ENCODE results near the gene TMC2.
"Not testable (repeated sequence)": the region's sequence is repeated elsewhere in the genome, so short reads cannot be mapped to it uniquely, and the experiment has no call there.

TMC2 gene

GRCh38 chr20:2524709-2525506 lies 11.5 kb upstream of the TMC2 start:
- peak; percentile 20 for TF ChIP-seq CTCF (IDR thresholded peaks at IDR 0.05)
- Mint-ChIP-seq H3K4me1 (peaks cover 19% of the 10 kb centered on the region), H3K4me3 (peak overlapping the region; percentile 90), H3K27me3 (ENCODE audit: low read depth, poor library complexity) (peaks cover 87% of the 10 kb centered on the region), H3K36me3 (ENCODE audit: low read depth) (no peaks in the 10 kb centered on the region), H3K27ac (no peak overlapping the region), H3K9me3 (no peaks in the 10 kb centered on the region)
- DNase-seq = peak; percentile 61

- not testable (repeated sequence) for H3K27ac Mint-ChIP-seq; H3K36me3 Mint-ChIP-seq (ENCODE audit: low read depth); H3K9me3 Mint-ChIP-seq; DNase-seq
- Mint-ChIP-seq H3K4me3 (peak overlapping the region; percentile 32), H3K4me1 (peaks cover 21% of the 10 kb centered on the region), H3K27me3 (ENCODE audit: low read depth, poor library complexity) (peaks cover 81% of the 10 kb centered on the region)
Measured at GRCh38 chr20:2526218-2526583, 10.2 kb upstream of the TMC2 start.

DNA sequence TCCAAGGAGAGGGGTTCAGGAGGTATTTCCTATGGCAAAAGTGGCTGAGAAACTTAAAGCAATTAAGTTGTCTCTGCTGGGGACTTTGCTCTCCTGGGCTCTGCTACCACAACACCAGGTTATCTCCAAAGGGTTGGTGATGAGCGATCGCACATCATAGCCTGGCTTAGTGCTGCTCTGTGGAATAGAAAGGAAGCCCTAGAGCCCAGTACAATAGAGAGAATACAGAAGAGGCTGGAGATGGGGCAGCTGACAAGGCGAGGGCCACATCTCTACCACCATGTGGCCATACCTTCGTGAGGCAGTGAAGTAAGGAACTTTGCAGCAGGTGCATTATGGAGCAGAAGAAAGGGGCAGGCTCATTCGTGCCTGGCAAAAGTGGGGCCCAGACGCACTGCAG lies 8.6 kb upstream of the TMC2 start:
- DNase-seq = no peak
- H3K27ac Mint-ChIP-seq = no peak overlapping the region
- peaks cover 21% of the 10 kb centered on the region for H3K4me1 Mint-ChIP-seq
- no peak for TF ChIP-seq CTCF (IDR thresholded peaks at IDR 0.05)
- H3K4me3 Mint-ChIP-seq = no peak overlapping the region
- H3K36me3 Mint-ChIP-seq (ENCODE audit: low read depth) = no peaks in the 10 kb centered on the region
- no peaks in the 10 kb centered on the region for H3K9me3 Mint-ChIP-seq
- H3K27me3 Mint-ChIP-seq (ENCODE audit: low read depth, poor library complexity) = peaks cover 80% of the 10 kb centered on the region

DNA sequence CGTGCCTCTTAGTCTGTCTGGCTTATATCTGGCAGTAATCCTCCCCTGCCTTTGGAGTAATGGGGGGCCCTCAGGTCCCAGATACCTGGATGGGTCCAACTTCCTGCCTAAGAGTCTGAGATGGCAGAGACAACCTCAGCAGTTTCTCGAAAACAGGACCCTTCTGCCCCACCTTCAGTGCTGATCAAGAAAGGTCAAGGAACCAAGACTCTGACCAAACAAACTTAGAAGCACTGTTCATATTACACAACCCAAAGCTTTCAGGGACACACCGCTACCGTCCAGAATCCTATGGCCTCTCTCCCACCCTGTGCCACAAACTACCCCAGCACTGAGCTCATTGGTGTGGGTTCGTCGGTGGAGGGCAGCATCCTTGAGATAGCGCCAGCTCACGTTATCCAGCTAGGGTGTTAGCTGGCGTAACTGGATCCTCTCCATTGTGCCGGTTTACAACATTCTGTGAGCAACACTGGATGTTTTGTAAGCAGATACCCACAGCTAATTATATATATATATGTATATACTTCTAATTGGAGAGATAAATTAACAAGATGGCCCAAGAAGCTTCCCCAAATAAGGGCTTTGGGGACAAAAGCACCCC lies 7.6 kb upstream of the TMC2 start:
- no peaks in the 10 kb centered on the region for H3K36me3 Mint-ChIP-seq (ENCODE audit: low read depth)
- DNase-seq = no peak
- H3K4me1 Mint-ChIP-seq = peaks cover 28% of the 10 kb centered on the region
- no peaks in the 10 kb centered on the region for H3K9me3 Mint-ChIP-seq
- peaks cover 80% of the 10 kb centered on the region for H3K27me3 Mint-ChIP-seq (ENCODE audit: low read depth, poor library complexity)
- no peak overlapping the region for H3K27ac Mint-ChIP-seq
- TF ChIP-seq CTCF (IDR thresholded peaks at IDR 0.05) = no peak
- no peak overlapping the region for H3K4me3 Mint-ChIP-seq

DNA sequence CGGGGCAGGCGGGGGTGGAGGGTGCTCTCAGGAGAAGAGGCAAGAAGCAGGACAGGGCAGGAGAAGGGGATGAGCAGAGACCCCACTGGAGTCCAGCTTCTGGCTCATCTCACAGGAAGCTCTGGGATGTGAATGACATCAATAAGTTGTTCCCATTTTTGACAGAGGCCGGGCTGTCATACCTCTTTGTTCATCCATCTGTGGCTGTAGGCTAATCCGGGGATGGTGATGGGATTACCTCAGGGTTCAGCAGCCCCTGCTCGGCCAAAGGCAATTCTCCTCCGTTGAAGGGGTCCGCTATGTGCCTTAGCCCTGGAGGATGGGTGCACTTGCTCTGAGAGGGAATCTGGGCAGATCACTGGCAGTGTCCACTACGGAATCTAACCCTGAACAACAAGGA lies 3.3 kb upstream of the TMC2 start:
- TF ChIP-seq CTCF (IDR thresholded peaks at IDR 0.05) = no peak
- no peak overlapping the region for H3K27ac Mint-ChIP-seq
- peaks cover 64% of the 10 kb centered on the region for H3K4me1 Mint-ChIP-seq
- H3K9me3 Mint-ChIP-seq = no peaks in the 10 kb centered on the region
- H3K36me3 Mint-ChIP-seq (ENCODE audit: low read depth) = no peaks in the 10 kb centered on the region
- peaks cover 54% of the 10 kb centered on the region for H3K27me3 Mint-ChIP-seq (ENCODE audit: low read depth, poor library complexity)
- H3K4me3 Mint-ChIP-seq = no peak overlapping the region
- no peak for DNase-seq

GRCh38 chr20:2535711-2536559 lies 438 bp upstream of the TMC2 start:
- Mint-ChIP-seq H3K27ac (no peak overlapping the region), H3K4me3 (peak overlapping the region; percentile 2), H3K4me1 (peaks cover 69% of the 10 kb centered on the region), H3K36me3 (ENCODE audit: low read depth) (no peaks in the 10 kb centered on the region), H3K27me3 (ENCODE audit: low read depth, poor library complexity) (peaks cover 45% of the 10 kb centered on the region), H3K9me3 (no peaks in the 10 kb centered on the region)
- TF ChIP-seq CTCF (IDR thresholded peaks at IDR 0.05) = no peak
- peak; percentile 32 for DNase-seq
